ENCODE measurements around the gene DLG3.
"Not testable (repeated sequence)": the region's sequence is repeated elsewhere in the genome, so short reads cannot be mapped to it uniquely, and the experiment has no call there.

DLG3 gene

GRCh38 chrX:70444326-70444945 is at the start of gene DLG3:
TSS of gene DLG3 (plus strand) at chrX:70444835. CDS start at chrX:70445202, 367 bp downstream.
- Histone ChIP-seq H3K9ac (ENCODE audit: low read length) (no peak within 1 kb of the TSS), H3K36me3 (ENCODE audit: control insufficient read depth, insufficient read depth, low read length, severe bottlenecking) (no peaks in the 10 kb centered on the region), H3K9me3 (ENCODE audit: control insufficient read depth, low read length) (no peaks in the 10 kb centered on the region), H3K4me3 (ENCODE audit: low read length) (no peak within 1 kb of the TSS), H3K4me1 (ENCODE audit: control insufficient read depth, insufficient read depth, low read length) (no peaks in the 10 kb centered on the region), H3K27me3 (replicated peaks; ENCODE audit: control insufficient read depth, insufficient read depth, low read length) (peaks cover 44% of the 10 kb centered on the region)
- DNase-seq (ENCODE audit: low read depth) = peak; percentile 64

- DNase-seq (ENCODE audit: low read depth) = peak; percentile 36
- peaks cover 3% of the 10 kb centered on the region for H3K4me1 ChIP-seq (ENCODE audit: control insufficient read depth, insufficient read depth, low read length)
- peaks cover 13% of the 10 kb centered on the region for H3K9me3 ChIP-seq (ENCODE audit: control insufficient read depth, low read length)
- H3K36me3 ChIP-seq (ENCODE audit: control insufficient read depth, insufficient read depth, low read length, severe bottlenecking) = no peaks in the 10 kb centered on the region
- no peak overlapping the region for H3K4me3 ChIP-seq (ENCODE audit: low read length)
- peaks cover 3% of the 10 kb centered on the region for H3K27me3 ChIP-seq (replicated peaks; ENCODE audit: control insufficient read depth, insufficient read depth, low read length)
- H3K9ac ChIP-seq (ENCODE audit: low read length) = no peak overlapping the region
Measured at GRCh38 chrX:70398899-70399298, 45.7 kb upstream of the DLG3 start.

- not testable (repeated sequence) for H3K9me3 ChIP-seq (ENCODE audit: control insufficient read depth, low read length); H3K27me3 ChIP-seq (replicated peaks; ENCODE audit: control insufficient read depth, insufficient read depth, low read length); H3K4me3 ChIP-seq (ENCODE audit: low read length); H3K9ac ChIP-seq (ENCODE audit: low read length); H3K36me3 ChIP-seq (ENCODE audit: control insufficient read depth, insufficient read depth, low read length, severe bottlenecking); H3K4me1 ChIP-seq (ENCODE audit: control insufficient read depth, insufficient read depth, low read length); DNase-seq (ENCODE audit: low read depth)
Measured at GRCh38 chrX:70400181-70400580, 44.5 kb upstream of the DLG3 start.

- Histone ChIP-seq H3K9ac (ENCODE audit: low read length) (no peak overlapping the region), H3K4me3 (ENCODE audit: low read length) (no peak overlapping the region), H3K36me3 (ENCODE audit: control insufficient read depth, insufficient read depth, low read length, severe bottlenecking) (no peaks in the 10 kb centered on the region), H3K9me3 (ENCODE audit: control insufficient read depth, low read length) (no peaks in the 10 kb centered on the region), H3K4me1 (ENCODE audit: control insufficient read depth, insufficient read depth, low read length) (peaks cover 3% of the 10 kb centered on the region), H3K27me3 (replicated peaks; ENCODE audit: control insufficient read depth, insufficient read depth, low read length) (peaks cover 8% of the 10 kb centered on the region)
- DNase-seq (ENCODE audit: low read depth) = no peak
Measured at GRCh38 chrX:70402721-70403120, 41.9 kb upstream of the DLG3 start.

GRCh38 chrX:70405003-70405402 is 39.6 kb upstream of the DLG3 start:
- H3K9ac ChIP-seq (ENCODE audit: low read length) = no peak overlapping the region
- peaks cover 11% of the 10 kb centered on the region for H3K27me3 ChIP-seq (replicated peaks; ENCODE audit: control insufficient read depth, insufficient read depth, low read length)
- no peaks in the 10 kb centered on the region for H3K4me1 ChIP-seq (ENCODE audit: control insufficient read depth, insufficient read depth, low read length)
- no peaks in the 10 kb centered on the region for H3K36me3 ChIP-seq (ENCODE audit: control insufficient read depth, insufficient read depth, low read length, severe bottlenecking)
- DNase-seq (ENCODE audit: low read depth) = peak; percentile 5
- no peak overlapping the region for H3K4me3 ChIP-seq (ENCODE audit: low read length)
- no peaks in the 10 kb centered on the region for H3K9me3 ChIP-seq (ENCODE audit: control insufficient read depth, low read length)

GRCh38 chrX:70410921-70411320 is 33.7 kb upstream of the DLG3 start:
- Histone ChIP-seq H3K4me1 (ENCODE audit: control insufficient read depth, insufficient read depth, low read length) (no peaks in the 10 kb centered on the region), H3K27me3 (replicated peaks; ENCODE audit: control insufficient read depth, insufficient read depth, low read length) (peaks cover 9% of the 10 kb centered on the region), H3K9ac (ENCODE audit: low read length) (no peak overlapping the region), H3K36me3 (ENCODE audit: control insufficient read depth, insufficient read depth, low read length, severe bottlenecking) (no peaks in the 10 kb centered on the region), H3K9me3 (ENCODE audit: control insufficient read depth, low read length) (no peaks in the 10 kb centered on the region), H3K4me3 (ENCODE audit: low read length) (no peak overlapping the region)
- no peak for DNase-seq (ENCODE audit: low read depth)

GRCh38 chrX:70411475-70411874 is 33.2 kb upstream of the DLG3 start:
- Histone ChIP-seq H3K4me1 (ENCODE audit: control insufficient read depth, insufficient read depth, low read length) (no peaks in the 10 kb centered on the region), H3K4me3 (ENCODE audit: low read length) (no peak overlapping the region), H3K9me3 (ENCODE audit: control insufficient read depth, low read length) (no peaks in the 10 kb centered on the region), H3K9ac (ENCODE audit: low read length) (no peak overlapping the region), H3K36me3 (ENCODE audit: control insufficient read depth, insufficient read depth, low read length, severe bottlenecking) (no peaks in the 10 kb centered on the region), H3K27me3 (replicated peaks; ENCODE audit: control insufficient read depth, insufficient read depth, low read length) (peaks cover 9% of the 10 kb centered on the region)
- DNase-seq (ENCODE audit: low read depth) = no peak

GRCh38 chrX:70421618-70422017 is 23.0 kb upstream of the DLG3 start:
- no peaks in the 10 kb centered on the region for H3K4me1 ChIP-seq (ENCODE audit: control insufficient read depth, insufficient read depth, low read length)
- H3K27me3 ChIP-seq (replicated peaks; ENCODE audit: control insufficient read depth, insufficient read depth, low read length) = peaks cover 38% of the 10 kb centered on the region
- no peak overlapping the region for H3K4me3 ChIP-seq (ENCODE audit: low read length)
- no peaks in the 10 kb centered on the region for H3K36me3 ChIP-seq (ENCODE audit: control insufficient read depth, insufficient read depth, low read length, severe bottlenecking)
- DNase-seq (ENCODE audit: low read depth) = no peak
- H3K9ac ChIP-seq (ENCODE audit: low read length) = no peak overlapping the region
- no peaks in the 10 kb centered on the region for H3K9me3 ChIP-seq (ENCODE audit: control insufficient read depth, low read length)

- no peak for DNase-seq (ENCODE audit: low read depth)
- Histone ChIP-seq H3K9me3 (ENCODE audit: control insufficient read depth, low read length) (no peaks in the 10 kb centered on the region), H3K4me3 (ENCODE audit: low read length) (no peak within 1 kb of the TSS), H3K36me3 (ENCODE audit: control insufficient read depth, insufficient read depth, low read length, severe bottlenecking) (no peaks in the 10 kb centered on the region), H3K9ac (ENCODE audit: low read length) (no peak within 1 kb of the TSS), H3K4me1 (ENCODE audit: control insufficient read depth, insufficient read depth, low read length) (no peaks in the 10 kb centered on the region), H3K27me3 (replicated peaks; ENCODE audit: control insufficient read depth, insufficient read depth, low read length) (peaks cover 48% of the 10 kb centered on the region)
Measured at GRCh38 chrX:70422851-70423341, 21.7 kb upstream of the DLG3 start, which contains the start of gene GDPD2. TSS of gene GDPD2 (plus strand) at chrX:70423314. CDS start at chrX:70424985, 1,671 bp downstream.

- H3K4me3 ChIP-seq (ENCODE audit: low read length) = no peak overlapping the region
- peaks cover 50% of the 10 kb centered on the region for H3K27me3 ChIP-seq (replicated peaks; ENCODE audit: control insufficient read depth, insufficient read depth, low read length)
- no peaks in the 10 kb centered on the region for H3K9me3 ChIP-seq (ENCODE audit: control insufficient read depth, low read length)
- H3K36me3 ChIP-seq (ENCODE audit: control insufficient read depth, insufficient read depth, low read length, severe bottlenecking) = no peaks in the 10 kb centered on the region
- H3K9ac ChIP-seq (ENCODE audit: low read length) = no peak overlapping the region
- H3K4me1 ChIP-seq (ENCODE audit: control insufficient read depth, insufficient read depth, low read length) = no peaks in the 10 kb centered on the region
- no peak for DNase-seq (ENCODE audit: low read depth)
Measured at GRCh38 chrX:70423936-70424675, 20.5 kb upstream of the DLG3 start.

GRCh38 chrX:70424801-70425200 is 19.8 kb upstream of the DLG3 start:
- H3K9ac ChIP-seq (ENCODE audit: low read length) = no peak overlapping the region
- DNase-seq (ENCODE audit: low read depth) = no peak
- no peak overlapping the region for H3K4me3 ChIP-seq (ENCODE audit: low read length)
- no peaks in the 10 kb centered on the region for H3K9me3 ChIP-seq (ENCODE audit: control insufficient read depth, low read length)
- H3K36me3 ChIP-seq (ENCODE audit: control insufficient read depth, insufficient read depth, low read length, severe bottlenecking) = no peaks in the 10 kb centered on the region
- H3K4me1 ChIP-seq (ENCODE audit: control insufficient read depth, insufficient read depth, low read length) = no peaks in the 10 kb centered on the region
- H3K27me3 ChIP-seq (replicated peaks; ENCODE audit: control insufficient read depth, insufficient read depth, low read length) = peaks cover 44% of the 10 kb centered on the region
